Gastrocnemius medialis (tissue), 4 donors: ENCODE results near the gene MACROD2.

Experiments used
- CTCF ChIP-seq, 5 experiments: fragments of 450-650 bp in 3 of 5; fragments of 200-600 bp in 2 of 5; sonication (generic) in 2 of 5; IDR thresholded peaks in 4 of 5; conservative IDR thresholded peaks in 1 of 5; 1 replicate in 4 of 5; 2 replicates in 1 of 5; pipeline ENCODE4 v1.5.1; 2016 to 2019; ENCODE audit warnings: antibody characterized with exemption in 5 of 5, mild to moderate bottlenecking in 3 of 5, moderate library complexity in 3 of 5
- POLR2A ChIP-seq, 2 donors: fragments of 450-650 bp; IDR thresholded peaks; one replicate each; pipeline ENCODE4 v1.6.1; 2017; ENCODE audit warnings: antibody characterized with exemption in 2 of 2, mild to moderate bottlenecking in 2 of 2, moderate library complexity in 2 of 2

- TF ChIP-seq POLR2A (IDR thresholded peaks at IDR 0.05), result no peak
- TF ChIP-seq CTCF (IDR thresholded peaks at IDR 0.05 in 4 of 5, conservative IDR thresholded peaks at IDR 0.05 in 1 of 5), result no peak
Observed at GRCh38 chr20:15515691-15516090, 1520.4 kb downstream of the MACROD2 start.
